Measurements from ENCODE around the gene BTG4. TPM values are rescaled to one million over a fixed set of nuclear protein-coding genes. Genes with fewer than 3 reads are reported as not detected.

The BTG4 gene
- total RNA-seq, 1 experiment from 2014 or later, result not detected

GRCh38 chr11:111532365-111532709 lies 20.2 kb upstream of the BTG4 start (continued):
- TF ChIP-seq ERG (CRISPR knock-in tag; IDR thresholded peaks at IDR 0.05), result no peak
- TF ChIP-seq, protein P1, sequence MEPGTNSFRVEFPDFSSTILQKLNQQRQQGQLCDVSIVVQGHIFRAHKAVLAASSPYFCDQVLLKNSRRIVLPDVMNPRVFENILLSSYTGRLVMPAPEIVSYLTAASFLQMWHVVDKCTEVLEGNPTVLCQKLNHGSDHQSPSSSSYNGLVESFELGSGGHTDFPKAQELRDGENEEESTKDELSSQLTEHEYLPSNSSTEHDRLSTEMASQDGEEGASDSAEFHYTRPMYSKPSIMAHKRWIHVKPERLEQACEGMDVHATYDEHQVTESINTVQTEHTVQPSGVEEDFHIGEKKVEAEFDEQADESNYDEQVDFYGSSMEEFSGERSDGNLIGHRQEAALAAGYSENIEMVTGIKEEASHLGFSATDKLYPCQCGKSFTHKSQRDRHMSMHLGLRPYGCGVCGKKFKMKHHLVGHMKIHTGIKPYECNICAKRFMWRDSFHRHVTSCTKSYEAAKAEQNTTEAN (CRISPR knock-in tag; IDR thresholded peaks at IDR 0.05), result no peak

- Mint-ChIP-seq H3K4me1 (no peaks in the 10 kb centered on the region), H3K36me3 (no peaks in the 10 kb centered on the region), H3K27ac (no peak overlapping the region), H3K4me3 (no peak overlapping the region), H3K27me3 (ENCODE audit: low read depth) (no peaks in the 10 kb centered on the region; the same call in 1 of the 2 replicates), H3K9me3 (no peaks in the 10 kb centered on the region)
- DNase-seq (ENCODE audit: low spot score), result no peak
- ChIA-PET CTCF (interaction anchor here (0.9 to 1.4 kb wide), 3 partner anchors 18 to 86 kb away, joined by 3 read pairs; no protein-coding TSS in a partner anchor), POLR2A (no interaction called here)
- ATAC-seq, result peak; percentile 43
- no peak for TF ChIP-seq ZNF671 (CRISPR knock-in tag; IDR thresholded peaks at IDR 0.05)
- TF ChIP-seq, protein P2, sequence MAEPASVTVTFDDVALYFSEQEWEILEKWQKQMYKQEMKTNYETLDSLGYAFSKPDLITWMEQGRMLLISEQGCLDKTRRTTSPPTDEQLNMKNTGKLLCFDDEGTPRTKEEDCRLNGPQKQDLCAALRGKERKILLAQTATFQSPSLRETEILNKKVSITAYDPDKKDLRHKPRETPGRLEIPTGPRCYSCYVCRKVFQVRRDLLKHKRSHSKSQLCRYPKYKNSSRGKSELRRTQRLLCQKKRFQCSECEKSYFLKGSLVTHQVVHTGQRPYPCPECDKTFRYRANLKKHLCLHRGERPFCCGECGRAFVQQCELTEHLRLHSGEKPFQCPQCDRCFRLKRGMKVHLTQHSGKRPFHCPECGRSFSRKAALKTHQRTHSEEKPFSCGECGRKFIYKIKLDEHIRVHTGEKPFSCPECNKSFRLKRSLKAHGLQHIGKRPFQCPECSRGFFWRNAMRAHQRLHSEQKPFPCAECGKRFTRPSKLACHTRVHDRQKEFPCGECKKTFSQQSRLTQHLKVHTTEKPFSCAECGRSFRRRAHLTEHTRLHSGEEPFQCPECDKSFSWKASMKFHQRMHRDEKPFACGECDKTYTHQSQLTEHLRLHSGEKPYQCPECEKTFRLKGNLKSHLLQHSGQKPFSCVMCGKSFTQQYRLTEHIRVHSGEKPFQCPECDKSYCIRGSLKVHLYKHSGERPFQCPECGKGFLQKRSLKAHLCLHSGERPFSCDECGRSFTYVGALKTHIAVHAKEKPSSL (CRISPR knock-in tag; conservative IDR thresholded peaks at IDR 0.05), result no peak
- TF ChIP-seq KAT7 (CRISPR knock-in tag; IDR thresholded peaks at IDR 0.05; ENCODE audit: borderline replicate concordance), result no peak
- no peak for TF ChIP-seq USF2 (CRISPR knock-in tag; IDR thresholded peaks at IDR 0.05)
- no peak for TF ChIP-seq MAX (CRISPR knock-in tag; IDR thresholded peaks at IDR 0.05)
- TF ChIP-seq, protein P3, sequence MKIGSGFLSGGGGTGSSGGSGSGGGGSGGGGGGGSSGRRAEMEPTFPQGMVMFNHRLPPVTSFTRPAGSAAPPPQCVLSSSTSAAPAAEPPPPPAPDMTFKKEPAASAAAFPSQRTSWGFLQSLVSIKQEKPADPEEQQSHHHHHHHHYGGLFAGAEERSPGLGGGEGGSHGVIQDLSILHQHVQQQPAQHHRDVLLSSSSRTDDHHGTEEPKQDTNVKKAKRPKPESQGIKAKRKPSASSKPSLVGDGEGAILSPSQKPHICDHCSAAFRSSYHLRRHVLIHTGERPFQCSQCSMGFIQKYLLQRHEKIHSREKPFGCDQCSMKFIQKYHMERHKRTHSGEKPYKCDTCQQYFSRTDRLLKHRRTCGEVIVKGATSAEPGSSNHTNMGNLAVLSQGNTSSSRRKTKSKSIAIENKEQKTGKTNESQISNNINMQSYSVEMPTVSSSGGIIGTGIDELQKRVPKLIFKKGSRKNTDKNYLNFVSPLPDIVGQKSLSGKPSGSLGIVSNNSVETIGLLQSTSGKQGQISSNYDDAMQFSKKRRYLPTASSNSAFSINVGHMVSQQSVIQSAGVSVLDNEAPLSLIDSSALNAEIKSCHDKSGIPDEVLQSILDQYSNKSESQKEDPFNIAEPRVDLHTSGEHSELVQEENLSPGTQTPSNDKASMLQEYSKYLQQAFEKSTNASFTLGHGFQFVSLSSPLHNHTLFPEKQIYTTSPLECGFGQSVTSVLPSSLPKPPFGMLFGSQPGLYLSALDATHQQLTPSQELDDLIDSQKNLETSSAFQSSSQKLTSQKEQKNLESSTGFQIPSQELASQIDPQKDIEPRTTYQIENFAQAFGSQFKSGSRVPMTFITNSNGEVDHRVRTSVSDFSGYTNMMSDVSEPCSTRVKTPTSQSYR (CRISPR knock-in tag; IDR thresholded peaks at IDR 0.05), result no peak
- TF ChIP-seq E2F5 (CRISPR knock-in tag; IDR thresholded peaks at IDR 0.05), result no peak
- no peak for TF ChIP-seq SMAD3 (CRISPR knock-in tag; IDR thresholded peaks at IDR 0.05; ENCODE audit: borderline replicate concordance)
- TF ChIP-seq ESRRA (CRISPR knock-in tag; IDR thresholded peaks at IDR 0.05; ENCODE audit: borderline replicate concordance), result no peak
- no peak for TF ChIP-seq JAZF1 (CRISPR knock-in tag; IDR thresholded peaks at IDR 0.05)
These were observed 19.6 kb upstream of the BTG4 start for GRCh38 chr11:111531687-111532364.

DNA sequence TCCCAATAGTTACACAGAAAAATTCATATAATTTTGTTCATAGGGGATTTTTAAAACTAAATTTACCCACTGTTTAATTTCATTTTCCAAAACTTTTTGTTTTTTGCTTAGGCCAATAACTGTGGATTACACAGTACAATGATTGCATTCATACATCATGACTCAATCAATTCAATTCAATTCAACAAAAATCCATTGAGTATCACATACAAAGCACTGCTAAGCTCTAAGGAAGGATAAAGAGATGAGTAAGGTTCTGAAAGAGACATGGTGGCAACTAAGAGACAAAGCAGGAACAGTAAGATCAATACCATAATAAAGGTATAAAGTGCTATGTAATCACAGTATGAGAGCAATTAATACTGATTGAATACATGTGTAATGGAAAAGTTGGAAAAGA lies 18.9 kb upstream of the BTG4 start:
- peaks cover 5% of the 10 kb centered on the region for H3K4me1 Mint-ChIP-seq
- H3K9me3 Mint-ChIP-seq, result no peaks in the 10 kb centered on the region
- H3K27ac Mint-ChIP-seq, result no peak overlapping the region
- DNase-seq (ENCODE audit: low spot score), result no peak
- H3K4me3 Mint-ChIP-seq, result no peak overlapping the region
- H3K36me3 Mint-ChIP-seq, result no peaks in the 10 kb centered on the region
- H3K27me3 Mint-ChIP-seq (ENCODE audit: low read depth), result no peaks in the 10 kb centered on the region; the same call in 1 of the 2 replicates
- CTCF ChIA-PET, result interaction anchor here (0.9 kb wide), 1 partner anchor 76 kb away, joined by 3 read pairs; no protein-coding TSS in a partner anchor
- POLR2A ChIA-PET, result no interaction called here
- no peak for TF ChIP-seq GRHL2 (CRISPR knock-in tag; IDR thresholded peaks at IDR 0.05; ENCODE audit: insufficient replicate concordance, severe bottlenecking)
- TF ChIP-seq SOX15 (CRISPR knock-in tag; IDR thresholded peaks at IDR 0.05), result no peak
- no peak for TF ChIP-seq ZNF263 (CRISPR knock-in tag; IDR thresholded peaks at IDR 0.05; ENCODE audit: low read depth)
- no peak for TF ChIP-seq TEAD1 (CRISPR knock-in tag; IDR thresholded peaks at IDR 0.05)
- no peak for TF ChIP-seq OVOL2 (CRISPR knock-in tag; IDR thresholded peaks at IDR 0.05; ENCODE audit: borderline replicate concordance)
- no peak for TF ChIP-seq ZNF423 (CRISPR knock-in tag; IDR thresholded peaks at IDR 0.05)
- no peak for ATAC-seq
